ENCODE measurements around the gene SPATS2. TPM values are rescaled to one million over a fixed set of nuclear protein-coding genes. Genes with fewer than 3 reads are reported as not detected.

The SPATS2 gene
- total RNA-seq, 4 donors from 2014 or later, result 8.6 to 17.8 (median 9.5) TPM

DNA sequence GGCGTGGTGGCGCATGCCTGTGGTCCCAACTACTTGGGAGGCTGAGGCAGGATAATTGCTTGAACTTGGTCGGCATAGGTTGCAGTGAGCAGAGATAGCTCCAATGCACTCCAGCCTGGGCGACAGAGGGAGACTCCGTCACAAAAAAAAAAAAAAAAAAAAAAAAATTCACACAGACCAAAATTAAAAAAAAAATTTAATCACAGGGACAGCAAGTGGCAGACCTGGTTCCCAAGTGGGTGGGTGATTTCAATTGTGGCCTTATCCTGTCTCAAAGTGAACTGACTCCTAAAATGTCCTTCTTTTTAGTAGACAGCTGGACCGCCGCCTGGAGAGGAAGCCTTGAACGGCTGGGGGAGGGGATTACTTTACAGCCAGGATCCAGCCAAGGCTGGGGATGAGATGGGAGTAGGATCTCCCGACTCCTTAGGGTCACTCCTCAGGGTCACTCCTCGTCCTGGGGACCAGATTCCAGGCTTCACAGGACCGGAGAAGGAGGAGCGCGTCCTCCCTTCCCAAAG lies 170.0 kb downstream of the SPATS2 start:
- WGBS, 2 donors (ENCODE audit: low coverage in 1 of 2), result 11 to 57% methylated on average over 5 of the region's 13 CpGs
- Histone ChIP-seq H3K36me3 (no peaks in the 10 kb centered on the region), H3K9me3 (no peaks in the 10 kb centered on the region), H3K27me3 (peaks cover 66% of the 10 kb centered on the region), H3K4me1 (peaks cover 0 to 29% (median 12%) of the 10 kb centered on the region in 3 donors), H3K4me3 (peak overlapping the region in 1 of 2 donors; percentile 56), H3K27ac (no peak overlapping the region)
- ATAC-seq, result no peak
- TF ChIP-seq POLR2A (IDR thresholded peaks at IDR 0.05) (no peak), POLR2AphosphoS5 (IDR thresholded peaks at IDR 0.05) (no peak), EP300 (IDR thresholded peaks at IDR 0.05) (no peak)
- TF ChIP-seq, protein P1, sequence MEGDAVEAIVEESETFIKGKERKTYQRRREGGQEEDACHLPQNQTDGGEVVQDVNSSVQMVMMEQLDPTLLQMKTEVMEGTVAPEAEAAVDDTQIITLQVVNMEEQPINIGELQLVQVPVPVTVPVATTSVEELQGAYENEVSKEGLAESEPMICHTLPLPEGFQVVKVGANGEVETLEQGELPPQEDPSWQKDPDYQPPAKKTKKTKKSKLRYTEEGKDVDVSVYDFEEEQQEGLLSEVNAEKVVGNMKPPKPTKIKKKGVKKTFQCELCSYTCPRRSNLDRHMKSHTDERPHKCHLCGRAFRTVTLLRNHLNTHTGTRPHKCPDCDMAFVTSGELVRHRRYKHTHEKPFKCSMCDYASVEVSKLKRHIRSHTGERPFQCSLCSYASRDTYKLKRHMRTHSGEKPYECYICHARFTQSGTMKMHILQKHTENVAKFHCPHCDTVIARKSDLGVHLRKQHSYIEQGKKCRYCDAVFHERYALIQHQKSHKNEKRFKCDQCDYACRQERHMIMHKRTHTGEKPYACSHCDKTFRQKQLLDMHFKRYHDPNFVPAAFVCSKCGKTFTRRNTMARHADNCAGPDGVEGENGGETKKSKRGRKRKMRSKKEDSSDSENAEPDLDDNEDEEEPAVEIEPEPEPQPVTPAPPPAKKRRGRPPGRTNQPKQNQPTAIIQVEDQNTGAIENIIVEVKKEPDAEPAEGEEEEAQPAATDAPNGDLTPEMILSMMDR (IDR thresholded peaks at IDR 0.05), result no peak

DNA sequence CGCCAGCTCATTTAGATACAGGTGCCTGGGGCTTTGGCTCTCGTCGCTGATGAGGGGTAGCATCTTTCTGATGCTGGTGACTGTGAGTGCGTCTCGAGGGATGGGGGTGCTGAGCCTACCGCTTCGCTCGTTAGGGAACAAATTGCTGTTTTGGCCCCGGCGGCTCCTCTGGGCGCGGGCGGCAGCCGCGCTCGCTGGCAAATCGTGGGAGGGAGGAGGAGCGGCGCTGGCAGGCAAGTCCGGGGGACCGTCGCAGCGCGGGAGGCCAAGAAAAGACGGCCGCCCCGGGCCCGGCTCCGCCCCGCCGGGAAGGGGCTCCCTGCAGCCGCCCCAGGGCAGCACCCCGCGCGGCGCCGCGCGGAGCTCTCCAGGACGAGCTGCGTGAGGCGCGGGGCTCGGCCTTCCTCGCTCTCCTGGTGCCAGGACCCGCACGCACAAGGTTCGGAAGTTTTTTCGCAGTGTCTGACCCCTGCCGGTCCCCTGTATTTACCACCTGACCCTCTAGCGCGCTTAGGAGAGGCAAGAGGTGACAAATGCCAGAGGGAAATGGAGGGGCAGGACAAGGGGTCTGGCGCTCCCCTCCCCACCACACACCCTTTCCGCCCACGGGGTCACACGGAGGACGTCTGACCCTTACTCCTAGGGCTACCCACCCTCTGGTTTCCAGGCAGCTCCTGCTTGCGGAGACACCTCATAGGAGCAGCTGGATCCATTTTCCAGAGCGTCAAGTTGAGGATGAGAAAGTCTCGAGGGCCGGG lies 170.7 kb downstream of the SPATS2 start:
- peak; percentile 16 for ATAC-seq
- TF ChIP-seq EP300 (IDR thresholded peaks at IDR 0.05) (no peak), POLR2A (IDR thresholded peaks at IDR 0.05) (no peak), POLR2AphosphoS5 (IDR thresholded peaks at IDR 0.05) (no peak)
- TF ChIP-seq, protein P1 (IDR thresholded peaks at IDR 0.05), result no peak
- Histone ChIP-seq H3K27me3 (peaks cover 66% of the 10 kb centered on the region), H3K27ac (no peak overlapping the region), H3K9me3 (no peaks in the 10 kb centered on the region), H3K4me3 (peak overlapping the region; percentile 39 to 56), H3K4me1 (peaks cover 0 to 29% (median 12%) of the 10 kb centered on the region in 3 donors), H3K36me3 (no peaks in the 10 kb centered on the region)
- 0 to 2% methylated on average over 3 to 11 of the region's 61 CpGs for WGBS, 2 donors (ENCODE audit: low coverage in 1 of 2)

DNA sequence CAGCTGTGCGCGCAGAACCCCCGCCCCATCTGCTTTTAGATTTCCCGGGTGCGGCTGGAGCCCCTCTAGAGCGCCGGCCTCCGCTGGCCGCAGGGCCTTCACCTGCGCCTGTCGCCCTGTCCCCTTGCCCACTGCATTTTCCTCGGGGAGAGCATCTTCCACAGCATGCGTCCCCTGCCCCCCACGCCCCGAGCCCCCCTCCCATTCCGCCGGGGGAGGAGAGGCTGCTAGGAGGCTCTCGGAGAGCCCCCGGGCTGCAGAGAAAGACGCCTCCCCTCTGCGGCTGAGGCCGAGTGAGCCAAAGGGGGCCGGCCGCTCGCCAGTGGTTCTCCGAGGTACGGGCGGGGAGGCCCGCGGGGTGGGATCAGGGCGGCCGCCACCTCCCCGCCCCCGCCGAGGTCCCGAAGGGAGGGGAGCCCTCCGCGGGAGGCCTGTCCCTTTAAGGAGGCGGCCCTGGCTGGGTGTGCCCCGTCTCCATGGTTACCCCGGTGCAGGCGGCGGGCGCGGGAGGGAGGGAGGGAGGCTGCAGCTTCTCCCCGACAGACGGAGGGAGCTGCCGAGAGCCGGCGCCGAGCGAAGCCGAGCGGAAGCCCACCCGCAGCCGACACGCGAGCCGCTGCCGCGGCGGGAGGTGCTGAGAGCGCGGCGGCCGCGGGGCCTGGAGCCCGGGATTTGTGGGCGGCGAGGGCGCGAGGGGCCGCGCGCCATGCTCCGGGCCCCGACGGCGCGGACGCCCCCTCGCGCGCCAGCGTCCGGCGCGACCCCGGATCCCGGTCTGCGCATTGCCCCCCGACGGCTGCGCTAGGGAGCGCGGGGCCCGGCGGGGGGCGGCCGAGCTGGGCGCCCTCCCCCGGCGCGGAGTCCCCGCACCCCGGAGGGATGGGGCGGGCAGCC lies 171.5 kb downstream of the SPATS2 start, which contains the start of gene KCNH3:
KCNH3 (plus strand) TSS at position 521 of the 894 bp plus-strand sequence. CDS start 387 bp downstream, outside the sequence.
- H3K4me1 ChIP-seq, result peaks cover 0 to 29% (median 12%) of the 10 kb centered on the region in 3 donors
- no CpG with 5 or more reads among the region's 107 CpGs for WGBS, 2 donors (ENCODE audit: low coverage in 1 of 2)
- no peaks in the 10 kb centered on the region for H3K36me3 ChIP-seq
- peaks cover 66% of the 10 kb centered on the region for H3K27me3 ChIP-seq
- no peaks in the 10 kb centered on the region for H3K9me3 ChIP-seq
- no peak for TF ChIP-seq POLR2AphosphoS5 (IDR thresholded peaks at IDR 0.05)
- no peak for TF ChIP-seq EP300 (IDR thresholded peaks at IDR 0.05)
- TF ChIP-seq, protein P1 (IDR thresholded peaks at IDR 0.05), result no peak
- TF ChIP-seq POLR2A (IDR thresholded peaks at IDR 0.05), result no peak
- peak; percentile 80 for ATAC-seq
- H3K27ac ChIP-seq, result no peak within 1 kb of the TSS
- H3K4me3 ChIP-seq, result peak within 1 kb of the TSS; percentile 39 to 56

DNA sequence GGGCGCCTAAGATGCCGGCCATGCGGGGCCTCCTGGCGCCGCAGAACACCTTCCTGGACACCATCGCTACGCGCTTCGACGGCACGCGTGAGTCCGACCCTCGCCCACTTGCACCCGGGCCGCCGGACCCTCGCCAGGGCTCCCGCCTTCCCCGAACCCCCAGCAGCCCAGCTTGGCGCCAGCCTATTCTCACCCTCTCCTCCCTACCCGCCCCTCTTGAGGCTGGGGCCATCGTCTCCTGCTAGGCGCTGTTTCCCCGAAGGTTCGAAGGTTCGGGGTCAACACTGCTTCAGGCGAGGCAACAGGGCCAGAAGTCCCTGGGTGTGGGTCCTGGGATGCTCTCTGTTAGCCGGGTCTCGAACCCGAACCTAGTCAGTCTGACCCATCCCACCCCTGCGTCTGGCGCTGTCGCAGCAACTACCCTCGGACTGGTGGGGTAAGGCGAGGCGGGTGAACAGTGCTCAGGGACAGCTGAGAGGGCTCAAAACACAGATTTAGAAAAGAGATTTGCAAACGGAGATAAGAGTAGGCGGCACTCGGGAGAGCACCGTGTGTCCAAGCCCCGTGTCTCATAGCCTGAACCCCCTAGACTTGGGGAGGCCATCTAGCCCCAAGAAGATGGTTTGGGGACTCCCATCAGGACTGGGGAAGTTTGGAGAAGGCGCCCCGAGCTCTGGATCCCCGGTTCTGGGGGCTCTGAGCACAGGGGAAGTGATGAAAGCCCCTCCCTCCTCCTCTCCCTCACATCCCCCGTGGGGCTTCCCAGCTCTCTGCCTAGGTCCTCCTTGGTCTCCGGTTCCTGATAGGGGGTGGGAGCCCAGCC lies 172.4 kb downstream of the SPATS2 start:
- Histone ChIP-seq H3K9me3 (no peaks in the 10 kb centered on the region), H3K4me1 (peaks cover 0 to 29% (median 12%) of the 10 kb centered on the region in 3 donors), H3K36me3 (no peaks in the 10 kb centered on the region), H3K27me3 (peaks cover 68% of the 10 kb centered on the region), H3K27ac (no peak overlapping the region), H3K4me3 (peak overlapping the region in 1 of 2 donors; percentile 56)
- TF ChIP-seq EP300 (IDR thresholded peaks at IDR 0.05) (no peak), POLR2AphosphoS5 (IDR thresholded peaks at IDR 0.05) (no peak), POLR2A (IDR thresholded peaks at IDR 0.05) (no peak)
- TF ChIP-seq, protein P1 (IDR thresholded peaks at IDR 0.05), result no peak
- 32 to 42% methylated on average over 3 to 10 of the region's 47 CpGs for WGBS, 2 donors (ENCODE audit: low coverage in 1 of 2)
- no peak for ATAC-seq

All from gastroesophageal sphincter (tissue), 4 donors.